ENCODE measurements around the gene CKS1B. TPM values are rescaled to one million over a fixed set of nuclear protein-coding genes. Genes with fewer than 3 reads are reported as not detected.
A peak's percentile ranks its signal among the peaks of the same experiment; 100 is the strongest.

CKS1B gene
- total RNA-seq, 2 experiments from 2014 or later, result 204 to 230 TPM

DNA sequence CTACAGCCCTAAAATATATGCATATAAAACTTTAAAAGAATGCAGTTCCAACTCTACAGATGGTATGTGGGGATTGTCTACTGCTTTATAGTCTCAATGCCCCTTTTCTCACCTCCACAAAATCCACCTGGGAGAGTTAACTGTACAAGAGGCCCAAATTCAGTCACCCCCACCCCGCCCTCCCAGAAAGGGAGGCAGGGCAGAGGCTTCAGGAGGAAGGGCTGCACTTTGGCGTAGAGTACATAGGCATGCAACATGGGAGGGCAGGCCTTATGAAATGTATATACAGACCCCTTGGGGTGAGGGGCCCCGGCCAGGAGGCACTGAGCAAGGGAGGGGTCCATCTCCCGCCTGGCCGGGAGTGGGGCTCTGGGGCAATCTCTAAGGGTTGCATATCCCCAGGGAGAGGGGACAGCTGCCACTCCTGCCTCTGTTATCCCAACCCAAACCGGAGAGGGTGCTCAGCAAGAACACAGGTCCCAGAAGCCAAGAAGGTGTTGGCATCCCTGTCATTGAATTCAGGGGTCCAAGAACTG, 11.6 kb upstream of the CKS1B start:
- H3K4me1 ChIP-seq (ENCODE audit: insufficient read depth, low read length, poor library complexity, severe bottlenecking), result peaks cover 24% of the 10 kb centered on the region
- H4K20me1 ChIP-seq (ENCODE audit: insufficient read depth, low read length), result 0 out of 2 replicates have a peak, but pooled peaks cover 4% of the 10 kb centered on the region
- H3K79me2 ChIP-seq (ENCODE audit: insufficient read depth, low read depth, low read length), result peaks cover 21% of the 10 kb centered on the region
- no peak for DNase-seq (ENCODE audit: low spot score)
- H3K9me2 ChIP-seq (ENCODE audit: insufficient read depth, low read length), result no peaks in the 10 kb centered on the region
- BruUV-seq (replicated peaks), result no TSS peak
- H3K9me3 ChIP-seq (ENCODE audit: low read length), result no peaks in the 10 kb centered on the region
- peak overlapping the region; percentile 88 for H3K4me2 ChIP-seq (ENCODE audit: low read length)
- CTCF ChIA-PET (ENCODE audit: unreplicated experiment), result no interaction called here
- peak overlapping the region; percentile 82 for H3K4me3 ChIP-seq (ENCODE audit: low read depth, low read length, poor library complexity, severe bottlenecking)
- no peak for TF ChIP-seq EZH2phosphoT487 (IDR thresholded peaks at IDR 0.05; ENCODE audit: borderline replicate concordance, low read depth, low read length)
- TF ChIP-seq, protein P1, sequence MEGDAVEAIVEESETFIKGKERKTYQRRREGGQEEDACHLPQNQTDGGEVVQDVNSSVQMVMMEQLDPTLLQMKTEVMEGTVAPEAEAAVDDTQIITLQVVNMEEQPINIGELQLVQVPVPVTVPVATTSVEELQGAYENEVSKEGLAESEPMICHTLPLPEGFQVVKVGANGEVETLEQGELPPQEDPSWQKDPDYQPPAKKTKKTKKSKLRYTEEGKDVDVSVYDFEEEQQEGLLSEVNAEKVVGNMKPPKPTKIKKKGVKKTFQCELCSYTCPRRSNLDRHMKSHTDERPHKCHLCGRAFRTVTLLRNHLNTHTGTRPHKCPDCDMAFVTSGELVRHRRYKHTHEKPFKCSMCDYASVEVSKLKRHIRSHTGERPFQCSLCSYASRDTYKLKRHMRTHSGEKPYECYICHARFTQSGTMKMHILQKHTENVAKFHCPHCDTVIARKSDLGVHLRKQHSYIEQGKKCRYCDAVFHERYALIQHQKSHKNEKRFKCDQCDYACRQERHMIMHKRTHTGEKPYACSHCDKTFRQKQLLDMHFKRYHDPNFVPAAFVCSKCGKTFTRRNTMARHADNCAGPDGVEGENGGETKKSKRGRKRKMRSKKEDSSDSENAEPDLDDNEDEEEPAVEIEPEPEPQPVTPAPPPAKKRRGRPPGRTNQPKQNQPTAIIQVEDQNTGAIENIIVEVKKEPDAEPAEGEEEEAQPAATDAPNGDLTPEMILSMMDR (conservative IDR thresholded peaks at IDR 0.05; ENCODE audit: low read length), result no peak
- H2AFZ ChIP-seq (ENCODE audit: low read length), result no peak overlapping the region
- peak overlapping the region; percentile 77 for H3K27ac ChIP-seq (ENCODE audit: low read depth, low read length, poor library complexity, severe bottlenecking)
- intact Hi-C loops (cut with micrococcal nuclease; ENCODE audit: unreplicated experiment), result loop anchor here (5.0 kb wide), 1 partner anchor 99 kb away; the partner anchor contains the start of gene EFNA4
- POLR2A ChIA-PET, result no interaction called here
- peaks cover 75% of the 10 kb centered on the region for H3K36me3 ChIP-seq (ENCODE audit: insufficient read depth, low read length)

DNA sequence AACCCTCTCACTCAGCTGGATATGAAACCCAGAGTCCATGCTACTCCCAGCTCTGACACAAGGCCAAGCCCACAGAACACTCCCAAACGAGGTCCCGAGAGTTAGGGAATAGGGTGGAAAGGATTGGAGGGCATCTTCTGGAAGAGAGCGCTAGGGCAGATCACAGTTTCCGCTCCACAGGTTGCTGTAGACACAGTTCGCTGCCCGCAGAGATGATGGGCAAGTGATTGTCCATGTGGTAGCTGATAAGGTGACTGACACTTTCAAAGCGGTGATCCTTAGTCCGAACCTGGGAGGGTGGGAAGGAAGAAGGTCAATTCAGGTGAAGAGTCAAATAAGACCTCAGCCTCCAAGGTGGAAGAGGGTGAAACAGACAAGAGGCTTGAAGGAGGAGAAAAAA, 10.8 kb upstream of the CKS1B start:
- ChIA-PET POLR2A (no interaction called here), CTCF (ENCODE audit: unreplicated experiment) (no interaction called here)
- no peak for TF ChIP-seq EZH2phosphoT487 (IDR thresholded peaks at IDR 0.05; ENCODE audit: borderline replicate concordance, low read depth, low read length)
- TF ChIP-seq, protein P1 (conservative IDR thresholded peaks at IDR 0.05; ENCODE audit: low read length), result no peak
- peaks cover 19% of the 10 kb centered on the region for H3K4me1 ChIP-seq (ENCODE audit: insufficient read depth, low read length, poor library complexity, severe bottlenecking)
- no peak overlapping the region for H3K27ac ChIP-seq (ENCODE audit: low read depth, low read length, poor library complexity, severe bottlenecking)
- H3K79me2 ChIP-seq (ENCODE audit: insufficient read depth, low read depth, low read length), result peaks cover 21% of the 10 kb centered on the region
- H3K4me3 ChIP-seq (ENCODE audit: low read depth, low read length, poor library complexity, severe bottlenecking), result no peak overlapping the region
- peaks cover 74% of the 10 kb centered on the region for H3K36me3 ChIP-seq (ENCODE audit: insufficient read depth, low read length)
- no TSS peak for BruUV-seq (replicated peaks)
- no peaks in the 10 kb centered on the region for H3K9me3 ChIP-seq (ENCODE audit: low read length)
- no peak overlapping the region; the same call in 1 of the 2 replicates for H3K4me2 ChIP-seq (ENCODE audit: low read length)
- 0 out of 2 replicates have a peak, but pooled peaks cover 4% of the 10 kb centered on the region for H4K20me1 ChIP-seq (ENCODE audit: insufficient read depth, low read length)
- intact Hi-C loops (cut with micrococcal nuclease; ENCODE audit: unreplicated experiment), result loop anchor here (5.0 kb wide), 1 partner anchor 99 kb away; the partner anchor contains the start of gene EFNA4
- DNase-seq (ENCODE audit: low spot score), result no peak
- no peaks in the 10 kb centered on the region for H3K9me2 ChIP-seq (ENCODE audit: insufficient read depth, low read length)
- H2AFZ ChIP-seq (ENCODE audit: low read length), result no peak overlapping the region

DNA sequence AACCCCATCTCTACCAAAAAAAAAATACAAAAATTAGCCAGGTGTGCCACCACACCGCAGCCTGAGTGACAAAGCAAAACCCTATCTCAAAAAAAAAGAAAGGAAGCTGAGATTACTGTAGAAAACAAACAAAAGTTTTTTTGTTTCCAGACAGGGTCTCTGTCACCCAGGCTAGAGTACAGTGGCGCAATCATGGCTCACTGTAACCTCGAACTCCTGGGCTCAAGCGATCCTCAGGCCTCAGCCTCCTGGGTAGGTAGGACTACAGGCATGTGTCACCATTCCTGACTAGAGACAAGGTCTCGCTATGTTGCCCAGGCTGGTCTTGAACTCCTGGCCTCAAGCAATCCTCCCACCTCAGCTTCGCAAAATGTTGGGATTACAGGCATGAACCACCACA, 10.1 kb upstream of the CKS1B start:
- 0 out of 2 replicates have a peak, but pooled peaks cover 4% of the 10 kb centered on the region for H4K20me1 ChIP-seq (ENCODE audit: insufficient read depth, low read length)
- no TSS peak for BruUV-seq (replicated peaks)
- no peaks in the 10 kb centered on the region for H3K9me2 ChIP-seq (ENCODE audit: insufficient read depth, low read length)
- ChIA-PET POLR2A (no interaction called here), CTCF (ENCODE audit: unreplicated experiment) (no interaction called here)
- H3K4me3 ChIP-seq (ENCODE audit: low read depth, low read length, poor library complexity, severe bottlenecking), result no peak overlapping the region
- TF ChIP-seq, protein P1 (conservative IDR thresholded peaks at IDR 0.05; ENCODE audit: low read length), result no peak
- TF ChIP-seq EZH2phosphoT487 (IDR thresholded peaks at IDR 0.05; ENCODE audit: borderline replicate concordance, low read depth, low read length), result no peak
- peaks cover 19% of the 10 kb centered on the region for H3K4me1 ChIP-seq (ENCODE audit: insufficient read depth, low read length, poor library complexity, severe bottlenecking)
- H3K27ac ChIP-seq (ENCODE audit: low read depth, low read length, poor library complexity, severe bottlenecking), result no peak overlapping the region
- no peak overlapping the region for H2AFZ ChIP-seq (ENCODE audit: low read length)
- DNase-seq (ENCODE audit: low spot score), result no peak
- H3K36me3 ChIP-seq (ENCODE audit: insufficient read depth, low read length), result peaks cover 74% of the 10 kb centered on the region
- peaks cover 17% of the 10 kb centered on the region for H3K79me2 ChIP-seq (ENCODE audit: insufficient read depth, low read depth, low read length)
- intact Hi-C loops (cut with micrococcal nuclease; ENCODE audit: unreplicated experiment), result loop anchor here (5.0 kb wide), 1 partner anchor 98 kb away; the partner anchor contains the start of gene EFNA4
- no peaks in the 10 kb centered on the region for H3K9me3 ChIP-seq (ENCODE audit: low read length)
- H3K4me2 ChIP-seq (ENCODE audit: low read length), result no peak overlapping the region

Measured in OCI-LY7 (cell line).